HG03159 (cell line): ENCODE results near the gene PLEKHD1.
A peak's percentile ranks its signal among the peaks of the same experiment; 100 is the strongest.
"Not testable (repeated sequence)": the region's sequence is repeated elsewhere in the genome, so short reads cannot be mapped to it uniquely, and the experiment has no call there.

Source experiments
- ATAC-seq: cut with Tn5 transposase; IDR thresholded peaks from one replicate; pipeline ENCODE4 v1.9.1; 2021; ENCODE audit warnings: mild to moderate bottlenecking, moderate library complexity; ENCODE audit not compliant: unreplicated experiment

Gene PLEKHD1

GRCh38 chr14:69480136-69480535 is 4.4 kb upstream of the PLEKHD1 start:
- ATAC-seq: no peak

GRCh38 chr14:69481815-69482568 is 2.5 kb upstream of the PLEKHD1 start:
- ATAC-seq: peak; percentile 93

DNA sequence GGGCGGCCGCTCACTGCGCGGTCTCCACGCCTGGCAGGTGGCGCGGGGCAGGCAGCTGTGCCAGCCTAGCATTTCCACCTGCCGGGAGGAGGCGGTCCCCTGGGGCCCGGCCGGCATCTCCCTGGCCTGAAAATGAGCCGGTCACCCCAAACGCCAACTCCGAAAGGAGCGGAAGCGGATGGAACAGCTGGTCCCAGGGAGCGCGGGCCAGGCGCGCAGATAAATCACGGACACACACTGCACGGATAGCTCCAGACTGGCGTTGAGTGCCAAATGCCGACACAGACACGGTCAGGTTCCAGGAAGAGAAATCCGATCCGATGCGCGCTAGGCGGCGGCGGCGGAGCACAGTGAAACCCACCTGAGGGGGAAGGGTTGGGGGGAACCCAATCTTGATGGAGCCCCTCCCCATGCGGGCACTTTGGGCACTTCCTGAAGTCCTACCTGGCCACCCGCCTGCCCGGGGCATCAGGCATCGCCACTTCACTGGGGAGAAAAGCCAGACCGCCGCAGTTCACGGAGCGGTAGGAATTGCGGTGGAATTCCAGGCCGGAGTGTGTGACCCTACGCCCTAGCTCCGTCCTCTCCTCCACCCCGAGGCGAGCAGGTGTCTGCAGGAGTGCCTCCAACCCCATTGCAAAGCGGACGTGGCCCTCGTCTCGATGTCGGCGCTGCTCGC is 624 bp upstream of the PLEKHD1 start:
- ATAC-seq: no peak

DNA sequence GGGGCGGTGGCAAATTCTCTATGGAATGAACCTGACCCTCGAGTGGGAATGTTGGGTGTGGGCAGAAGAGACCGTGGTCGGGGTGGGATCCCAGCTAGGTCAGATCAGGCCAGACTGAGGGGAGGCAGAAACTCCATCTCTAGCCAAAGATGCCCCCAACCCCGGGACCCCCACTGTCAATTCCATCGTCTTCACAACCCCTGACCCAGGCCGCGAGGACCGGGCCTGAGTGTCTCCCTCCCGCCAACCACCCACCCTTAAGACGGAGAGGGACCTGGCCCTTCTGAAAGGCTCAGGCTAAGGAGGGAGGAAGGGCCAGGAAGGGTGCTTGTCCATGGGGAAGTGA is 760 bp downstream of the PLEKHD1 start:
- no peak for ATAC-seq

DNA sequence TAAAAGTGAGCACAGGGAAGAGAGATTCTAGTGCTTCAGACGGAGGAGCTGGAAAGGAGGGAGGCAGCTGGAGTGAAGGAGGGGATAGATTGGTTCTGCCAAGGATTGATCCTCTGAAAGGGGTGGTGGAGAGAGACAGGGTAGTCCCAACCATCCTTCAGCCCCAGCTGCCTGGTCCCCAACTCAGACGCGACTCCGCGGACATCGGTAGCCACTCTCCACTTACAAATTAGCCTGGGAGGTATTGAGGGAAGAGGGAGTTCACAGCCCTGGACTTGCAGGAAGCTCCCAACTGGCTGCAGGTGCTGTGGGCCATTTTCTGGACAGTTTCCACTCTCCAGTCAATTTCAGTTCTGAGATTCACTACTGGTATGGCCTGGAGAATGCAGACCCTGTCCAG is 1.2 kb downstream of the PLEKHD1 start:
- ATAC-seq: no peak

DNA sequence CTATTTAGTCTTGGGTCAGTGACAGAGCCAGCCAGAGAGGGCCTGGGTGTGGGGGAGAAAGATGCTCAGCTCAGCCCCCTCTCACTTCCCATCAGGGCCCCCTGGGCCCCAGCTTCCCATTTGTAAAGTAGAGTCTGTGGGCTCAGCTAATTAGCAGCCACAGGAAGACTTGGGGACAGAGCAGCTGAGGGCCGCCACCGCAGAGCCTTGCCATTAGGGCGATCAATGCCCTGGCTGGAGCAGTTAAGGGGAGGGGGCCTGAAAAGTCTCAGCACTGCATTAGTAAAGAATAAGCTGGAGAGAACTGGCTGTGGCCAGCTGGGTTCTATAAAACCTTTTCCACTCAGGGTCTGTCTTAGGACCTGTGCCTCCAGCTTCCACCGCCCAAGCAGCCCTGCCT is 2.7 kb downstream of the PLEKHD1 start:
- no peak for ATAC-seq

GRCh38 chr14:69487771-69488170 is 3.2 kb downstream of the PLEKHD1 start:
- no peak for ATAC-seq

- ATAC-seq: no peak
These were observed 5.0 kb downstream of the PLEKHD1 start for GRCh38 chr14:69489495-69489894.

- no peak for ATAC-seq
These were observed 5.8 kb downstream of the PLEKHD1 start for GRCh38 chr14:69490219-69490918.

DNA sequence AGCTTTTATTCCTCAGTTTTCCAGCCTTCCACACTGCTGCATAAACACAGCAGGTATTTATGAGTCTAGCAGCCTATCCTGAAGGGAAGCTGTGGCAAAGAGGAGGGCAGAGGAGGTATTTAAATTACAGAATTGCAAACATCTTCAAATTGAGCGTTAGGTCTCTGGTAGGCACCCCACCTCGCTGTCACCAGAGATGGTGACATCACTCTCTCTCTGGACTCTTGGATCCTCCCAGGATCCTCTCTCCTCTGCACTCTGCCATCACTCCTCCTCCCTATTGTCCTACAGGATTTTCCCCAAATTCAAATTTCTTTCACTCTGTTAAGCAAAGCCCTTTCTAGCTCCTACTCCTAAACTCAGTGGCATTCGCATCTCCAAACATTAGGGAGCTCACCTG is 6.7 kb downstream of the PLEKHD1 start:
- no peak for ATAC-seq

GRCh38 chr14:69493038-69493437 is 8.5 kb downstream of the PLEKHD1 start:
- ATAC-seq: no peak

DNA sequence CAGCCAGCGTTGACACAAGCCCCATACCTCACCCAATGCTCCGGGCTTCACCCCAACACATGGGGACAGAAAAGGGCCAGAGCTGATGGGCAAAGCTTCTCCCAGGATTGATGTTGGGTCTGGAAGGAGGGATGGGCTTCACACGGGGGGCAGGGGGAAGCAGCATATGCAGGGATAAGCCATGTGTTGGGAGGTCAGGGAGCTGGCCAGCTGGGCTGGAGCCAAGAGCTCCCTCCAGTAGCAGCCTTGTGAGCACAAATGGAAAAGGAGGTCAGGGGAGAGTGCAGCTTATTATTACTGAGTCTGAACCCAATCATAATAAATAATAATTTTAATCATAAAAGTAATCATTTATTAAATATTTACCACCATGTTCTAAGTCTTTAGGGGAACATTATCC is 9.3 kb downstream of the PLEKHD1 start:
- no peak for ATAC-seq

DNA sequence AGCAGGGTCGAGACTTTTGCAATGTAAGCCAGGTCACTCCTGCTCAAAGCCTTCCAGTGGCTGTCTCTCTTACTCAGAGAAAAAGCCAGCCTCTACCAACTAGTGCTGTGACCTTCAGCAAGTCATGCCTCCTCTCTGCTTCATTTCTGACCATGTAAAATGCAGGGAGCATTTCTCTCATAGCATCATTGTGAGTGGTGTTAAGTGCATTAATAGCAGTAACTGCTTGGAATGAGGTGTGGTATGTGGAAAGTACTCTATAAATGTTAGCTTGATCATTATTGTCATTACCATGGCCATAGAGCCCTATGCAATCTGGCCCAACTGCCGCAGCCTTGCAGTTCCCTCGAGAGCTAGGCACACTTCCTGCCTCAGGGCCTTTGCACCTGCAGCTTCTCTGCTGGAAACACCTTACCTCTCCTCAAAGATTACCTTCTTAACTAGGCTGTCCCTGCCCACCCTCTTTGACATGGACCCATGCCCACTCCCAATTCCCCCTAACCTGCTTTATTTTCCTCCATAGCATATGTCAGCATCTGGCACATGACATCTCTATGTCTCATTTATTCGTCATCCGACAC is 10.9 kb downstream of the PLEKHD1 start:
- no peak for ATAC-seq

GRCh38 chr14:69497866-69498265 is 13.3 kb downstream of the PLEKHD1 start:
- ATAC-seq: not testable (repeated sequence)

DNA sequence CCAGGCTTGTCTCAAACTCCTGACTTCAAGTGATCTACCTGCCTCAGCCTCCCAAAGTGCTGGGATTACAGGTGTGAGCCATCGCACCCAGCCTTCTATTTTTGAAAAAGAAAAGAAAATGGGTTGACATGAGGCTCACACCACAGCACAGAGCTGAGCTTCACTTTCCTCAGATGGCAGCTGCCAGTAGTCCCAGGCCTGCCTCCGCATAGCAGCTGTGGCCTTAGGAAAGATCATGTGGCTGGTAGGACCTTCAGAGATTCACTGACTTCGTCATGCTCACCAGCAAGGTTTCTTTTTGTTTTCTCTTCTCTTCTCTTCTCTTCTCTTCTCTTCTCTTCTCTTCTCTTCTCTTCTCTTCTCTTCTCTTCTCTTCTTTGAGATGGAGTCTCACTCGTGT is 13.8 kb downstream of the PLEKHD1 start:
- not testable (repeated sequence) for ATAC-seq

- ATAC-seq: no peak
These were observed 14.9 kb downstream of the PLEKHD1 start for GRCh38 chr14:69499436-69499835.

DNA sequence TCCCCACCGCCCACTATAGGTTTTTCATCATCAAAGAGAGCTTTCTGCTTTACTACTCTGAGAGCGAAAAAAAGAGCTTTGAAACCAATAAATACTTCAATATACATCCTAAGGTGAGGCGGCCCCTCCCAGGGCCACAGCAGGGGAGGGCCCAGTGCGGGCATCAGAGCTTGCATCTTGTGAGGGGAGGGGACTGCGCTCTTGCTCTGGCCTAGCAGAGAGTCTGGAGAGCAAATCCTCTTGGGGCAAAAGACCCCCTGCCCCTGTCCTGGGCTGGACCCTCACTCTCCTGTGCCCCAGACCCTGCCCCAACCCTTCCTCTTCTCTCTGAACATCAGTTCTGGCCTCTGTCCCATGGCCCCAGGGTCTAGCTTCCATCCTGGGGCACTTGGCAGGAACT is 15.6 kb downstream of the PLEKHD1 start:
- no peak for ATAC-seq

- ATAC-seq: no peak
These were observed 16.2 kb downstream of the PLEKHD1 start for GRCh38 chr14:69500736-69501135.

DNA sequence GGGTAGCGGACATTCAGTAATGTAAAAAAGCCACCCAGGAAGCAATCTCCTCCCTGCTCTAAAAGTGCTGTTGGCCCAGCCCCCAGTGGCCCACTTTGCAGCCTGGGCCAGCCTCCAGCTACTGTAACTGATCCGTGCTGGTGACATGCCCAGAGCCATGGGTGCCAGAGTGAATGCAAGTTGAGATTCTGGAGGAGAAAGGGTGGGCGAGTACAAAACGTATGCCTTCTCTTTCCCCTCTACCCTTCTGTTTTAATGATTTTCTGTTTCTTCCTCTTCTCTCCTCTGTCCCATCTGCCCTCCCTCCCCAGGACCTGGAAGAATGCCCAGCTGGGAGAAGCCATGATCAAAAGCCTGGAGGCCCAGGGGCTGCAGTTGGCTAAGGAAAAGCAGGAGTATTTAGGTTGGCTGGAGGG is 16.9 kb downstream of the PLEKHD1 start:
- no peak for ATAC-seq

DNA sequence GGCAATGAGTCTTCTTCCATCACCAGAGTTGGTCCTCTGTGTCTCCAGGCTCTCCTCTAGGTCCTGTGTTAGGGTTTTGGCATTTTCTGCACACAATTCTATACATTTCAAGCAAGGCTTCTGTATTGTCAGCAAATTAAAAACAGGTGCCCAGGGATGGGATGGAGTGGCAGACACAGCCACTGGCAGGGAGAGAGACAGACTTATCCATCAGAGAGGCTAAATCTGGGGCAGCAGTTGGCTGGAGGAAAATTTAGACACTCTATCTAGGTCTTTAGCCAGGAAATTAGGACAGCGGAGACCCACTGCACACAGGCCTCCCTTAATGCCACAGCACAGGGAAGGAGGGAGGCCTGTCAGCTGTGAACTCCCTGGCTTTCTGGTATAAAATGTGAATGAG is 20.2 kb downstream of the PLEKHD1 start:
- ATAC-seq: no peak

DNA sequence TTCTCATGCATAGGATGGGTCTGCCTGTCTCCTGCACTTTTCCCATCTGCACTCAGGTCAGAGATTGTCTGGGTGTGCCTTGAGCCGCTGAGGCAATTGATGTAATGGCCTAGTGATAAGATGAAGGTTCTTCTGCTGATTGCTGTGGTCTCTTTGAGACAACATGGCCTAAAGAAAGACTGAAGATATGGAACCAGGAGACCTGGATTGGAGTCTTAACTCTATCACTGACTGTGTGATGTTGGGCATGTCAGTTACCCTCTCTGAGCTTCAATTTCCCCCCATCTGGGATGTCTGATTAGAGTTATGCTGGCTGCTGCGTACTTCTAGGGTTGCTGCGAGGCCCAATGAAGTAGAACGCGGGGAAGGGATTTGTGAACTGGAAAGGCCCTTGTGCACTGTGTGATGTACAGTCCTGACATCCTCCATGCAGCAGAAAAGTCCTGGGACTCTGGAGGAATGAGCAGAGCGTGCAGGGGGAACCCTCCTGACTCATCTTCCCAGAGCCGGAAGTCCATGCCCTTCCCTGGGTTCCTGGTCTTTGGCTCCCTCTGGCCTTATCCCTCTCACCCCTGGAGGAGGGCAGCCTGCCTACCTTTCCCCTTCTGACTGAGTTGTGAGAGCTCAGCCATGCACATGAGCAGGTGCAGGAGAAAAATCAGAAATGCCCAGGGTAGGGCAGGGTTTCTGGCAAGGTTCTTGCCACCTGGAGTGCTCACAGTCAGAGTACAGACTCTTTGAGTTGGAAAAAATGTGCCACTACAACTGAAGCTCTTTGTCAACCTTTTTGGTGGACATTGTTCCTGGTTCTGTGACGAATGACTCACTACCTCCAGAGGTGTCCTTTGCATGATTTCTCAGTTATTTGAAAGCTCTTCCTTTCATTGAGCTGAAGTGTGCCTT is 21.1 kb downstream of the PLEKHD1 start:
- no peak for ATAC-seq
